Anterior cingulate cortex (tissue), 58 donors: ENCODE data around the gene ZNF644.
"Not testable (repeated sequence)": the region's sequence is repeated elsewhere in the genome, so short reads cannot be mapped to it uniquely, and the experiment has no call there.

Experiments used
- DNase-seq, 58 donors: peaks; one replicate each; lab custom pipeline; 2025; lab: John Stamatoyannopoulos, UW

Gene ZNF644

GRCh38 chr1:90940746-90941145, 81.1 kb downstream of the ZNF644 start:
- DNase-seq = no peak

GRCh38 chr1:90936731-90937130, 85.1 kb downstream of the ZNF644 start:
- DNase-seq = no peak

GRCh38 chr1:90936061-90936460, 85.8 kb downstream of the ZNF644 start:
- no peak for DNase-seq

GRCh38 chr1:90928231-90928630, 93.6 kb downstream of the ZNF644 start:
- not testable (repeated sequence) for DNase-seq

GRCh38 chr1:90927674-90928073, 94.2 kb downstream of the ZNF644 start:
- DNase-seq = not testable (repeated sequence)

- DNase-seq = no peak
These were observed 94.9 kb downstream of the ZNF644 start for GRCh38 chr1:90926971-90927370.

GRCh38 chr1:90925928-90926869, 95.6 kb downstream of the ZNF644 start:
- DNase-seq = no peak

- DNase-seq = no peak
These were observed 96.9 kb downstream of the ZNF644 start for GRCh38 chr1:90924982-90925381.

GRCh38 chr1:90922996-90923395, 98.8 kb downstream of the ZNF644 start:
- no peak for DNase-seq

GRCh38 chr1:90922202-90922601, 99.6 kb downstream of the ZNF644 start:
- DNase-seq = no peak

GRCh38 chr1:90919900-90920299, 101.9 kb downstream of the ZNF644 start:
- no peak for DNase-seq

- DNase-seq = no peak
These were observed 102.6 kb downstream of the ZNF644 start for GRCh38 chr1:90919190-90919719.

GRCh38 chr1:90911353-90911752, 110.5 kb downstream of the ZNF644 start:
- DNase-seq = no peak

- DNase-seq = no peak
These were observed 119.2 kb downstream of the ZNF644 start for GRCh38 chr1:90902672-90903071.

GRCh38 chr1:90899263-90899662, 122.6 kb downstream of the ZNF644 start:
- no peak for DNase-seq

GRCh38 chr1:90893679-90894078, 128.2 kb downstream of the ZNF644 start:
- not testable (repeated sequence) for DNase-seq

GRCh38 chr1:90892884-90893283, 129.0 kb downstream of the ZNF644 start:
- not testable (repeated sequence) for DNase-seq

GRCh38 chr1:90892196-90892595, 129.6 kb downstream of the ZNF644 start:
- not testable (repeated sequence) for DNase-seq

- not testable (repeated sequence) for DNase-seq
These were observed 130.1 kb downstream of the ZNF644 start for GRCh38 chr1:90891756-90892155.

- peak in 1 of 58 donors; percentile 3 for DNase-seq
These were observed 139.6 kb downstream of the ZNF644 start for GRCh38 chr1:90882221-90882620.

- DNase-seq = no peak
These were observed 140.8 kb downstream of the ZNF644 start for GRCh38 chr1:90881034-90881433.

GRCh38 chr1:90879281-90879680, 142.6 kb downstream of the ZNF644 start:
- DNase-seq = no peak
